Glutamatergic neuron (in vitro differentiated cells): ENCODE measurements around the gene PRR7. TPM values are rescaled to one million over a fixed set of nuclear protein-coding genes. Genes with fewer than 3 reads are reported as not detected.
A peak's percentile ranks its signal among the peaks of the same experiment; 100 is the strongest.

Source experiments
- DNase-seq: peaks from one replicate; pipeline ENCODE4 v3.0.0; 2022
- H3K27ac Mint-ChIP-seq: one replicate; pipeline ENCODE4 v1.8.0; 2020; ENCODE audit warnings: mild to moderate bottlenecking, mixed read lengths, inconsistent platforms; ENCODE audit not compliant: unreplicated experiment
- H3K27me3 Mint-ChIP-seq: one replicate; pipeline ENCODE4 v1.8.0; 2020; ENCODE audit warnings: mild to moderate bottlenecking, moderate library complexity, mixed read lengths, inconsistent platforms; ENCODE audit not compliant: unreplicated experiment
- H3K36me3 Mint-ChIP-seq: one replicate; pipeline ENCODE4 v1.8.0; 2020; ENCODE audit warnings: mild to moderate bottlenecking, mixed read lengths, inconsistent platforms; ENCODE audit not compliant: unreplicated experiment
- H3K4me1 Mint-ChIP-seq: one replicate; pipeline ENCODE4 v1.8.0; 2020; ENCODE audit warnings: mild to moderate bottlenecking, low read depth, mixed read lengths, inconsistent platforms; ENCODE audit not compliant: unreplicated experiment
- H3K4me3 Mint-ChIP-seq: one replicate; pipeline ENCODE4 v1.8.0; 2020; ENCODE audit warnings: mild to moderate bottlenecking, mixed read lengths, inconsistent platforms; ENCODE audit not compliant: unreplicated experiment
- H3K9me3 Mint-ChIP-seq: one replicate; pipeline ENCODE4 v1.8.0; 2020; ENCODE audit warnings: mild to moderate bottlenecking, moderate library complexity, mixed read lengths, inconsistent platforms; ENCODE audit not compliant: unreplicated experiment
- total RNA-seq: library from RNA; stranded (reverse); fragmentation: NEBNext Ultra II Directional; extraction: Animal tissue kit (Norgen Biotek cat#: 25700); gene quantifications from one replicate; pipeline ENCODE4 v1.2.1, GENCODE V29; 2021; ENCODE audit not compliant: unreplicated experiment
- TF ChIP-seq, protein P1 (sequence below): fragments of 200-600 bp; sonication (generic); IDR thresholded peaks from one replicate; pipeline ENCODE4 v1.5.0; 2021; ENCODE audit not compliant: partially characterized antibody, unreplicated experiment

Gene PRR7
- total RNA-seq, 1 donor from 2014 or later, result 4.1 TPM

GRCh38 chr5:177455036-177455660 lies 8.5 kb downstream of the PRR7 start:
- TF ChIP-seq, protein P1, sequence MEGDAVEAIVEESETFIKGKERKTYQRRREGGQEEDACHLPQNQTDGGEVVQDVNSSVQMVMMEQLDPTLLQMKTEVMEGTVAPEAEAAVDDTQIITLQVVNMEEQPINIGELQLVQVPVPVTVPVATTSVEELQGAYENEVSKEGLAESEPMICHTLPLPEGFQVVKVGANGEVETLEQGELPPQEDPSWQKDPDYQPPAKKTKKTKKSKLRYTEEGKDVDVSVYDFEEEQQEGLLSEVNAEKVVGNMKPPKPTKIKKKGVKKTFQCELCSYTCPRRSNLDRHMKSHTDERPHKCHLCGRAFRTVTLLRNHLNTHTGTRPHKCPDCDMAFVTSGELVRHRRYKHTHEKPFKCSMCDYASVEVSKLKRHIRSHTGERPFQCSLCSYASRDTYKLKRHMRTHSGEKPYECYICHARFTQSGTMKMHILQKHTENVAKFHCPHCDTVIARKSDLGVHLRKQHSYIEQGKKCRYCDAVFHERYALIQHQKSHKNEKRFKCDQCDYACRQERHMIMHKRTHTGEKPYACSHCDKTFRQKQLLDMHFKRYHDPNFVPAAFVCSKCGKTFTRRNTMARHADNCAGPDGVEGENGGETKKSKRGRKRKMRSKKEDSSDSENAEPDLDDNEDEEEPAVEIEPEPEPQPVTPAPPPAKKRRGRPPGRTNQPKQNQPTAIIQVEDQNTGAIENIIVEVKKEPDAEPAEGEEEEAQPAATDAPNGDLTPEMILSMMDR, result peak; percentile 83
- no peaks in the 10 kb centered on the region for H3K36me3 Mint-ChIP-seq
- H3K4me3 Mint-ChIP-seq, result peak overlapping the region; percentile 59
- no peak overlapping the region for H3K27ac Mint-ChIP-seq
- peaks cover 33% of the 10 kb centered on the region for H3K9me3 Mint-ChIP-seq
- H3K4me1 Mint-ChIP-seq, result peaks cover 11% of the 10 kb centered on the region
- DNase-seq, result peak; percentile 92
- peaks cover 37% of the 10 kb centered on the region for H3K27me3 Mint-ChIP-seq

DNA sequence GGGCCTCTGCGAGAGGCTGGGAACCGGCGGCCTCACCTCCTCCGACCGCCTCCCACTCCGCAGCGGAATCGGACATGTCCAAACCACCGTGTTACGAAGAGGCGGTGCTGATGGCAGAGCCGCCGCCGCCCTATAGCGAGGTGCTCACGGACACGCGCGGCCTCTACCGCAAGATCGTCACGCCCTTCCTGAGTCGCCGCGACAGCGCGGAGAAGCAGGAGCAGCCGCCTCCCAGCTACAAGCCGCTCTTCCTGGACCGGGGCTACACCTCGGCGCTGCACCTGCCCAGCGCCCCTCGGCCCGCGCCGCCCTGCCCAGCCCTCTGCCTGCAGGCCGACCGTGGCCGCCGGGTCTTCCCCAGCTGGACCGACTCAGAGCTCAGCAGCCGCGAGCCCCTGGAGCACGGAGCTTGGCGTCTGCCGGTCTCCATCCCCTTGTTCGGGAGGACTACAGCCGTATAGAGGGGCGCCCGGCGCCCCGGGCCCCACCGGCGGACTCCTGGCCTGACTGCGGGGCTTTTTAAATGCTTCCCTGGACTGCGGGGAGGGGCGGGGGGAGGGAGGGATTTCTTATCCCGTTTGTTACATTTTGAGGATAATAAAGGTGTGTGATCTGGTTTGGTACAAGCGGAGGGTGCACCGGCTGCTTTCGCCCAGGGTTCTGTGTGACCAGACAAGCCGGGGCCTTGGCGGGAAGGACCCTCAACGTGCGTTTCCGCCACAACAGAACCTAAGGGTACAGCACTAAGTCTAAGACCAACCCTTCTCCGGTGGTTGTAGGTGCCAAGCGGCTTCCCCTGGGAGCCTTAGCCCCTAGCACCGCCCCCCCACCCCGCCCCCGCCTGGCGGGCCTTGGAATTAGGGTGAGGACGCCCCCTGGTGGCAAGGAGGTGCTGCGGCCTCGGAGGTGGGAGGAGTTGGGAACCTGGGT lies 9.3 kb downstream of the PRR7 start:
- peak overlapping the region; percentile 85 for H3K4me3 Mint-ChIP-seq
- H3K9me3 Mint-ChIP-seq, result peaks cover 36% of the 10 kb centered on the region
- DNase-seq, result peak; percentile 95
- H3K36me3 Mint-ChIP-seq, result no peaks in the 10 kb centered on the region
- peaks cover 36% of the 10 kb centered on the region for H3K27me3 Mint-ChIP-seq
- peak overlapping the region; percentile 89 for H3K27ac Mint-ChIP-seq
- H3K4me1 Mint-ChIP-seq, result peaks cover 11% of the 10 kb centered on the region
- TF ChIP-seq, protein P1, result peak; percentile 95

GRCh38 chr5:177456591-177456964 lies 10.0 kb downstream of the PRR7 start:
- no peak for DNase-seq

DNA sequence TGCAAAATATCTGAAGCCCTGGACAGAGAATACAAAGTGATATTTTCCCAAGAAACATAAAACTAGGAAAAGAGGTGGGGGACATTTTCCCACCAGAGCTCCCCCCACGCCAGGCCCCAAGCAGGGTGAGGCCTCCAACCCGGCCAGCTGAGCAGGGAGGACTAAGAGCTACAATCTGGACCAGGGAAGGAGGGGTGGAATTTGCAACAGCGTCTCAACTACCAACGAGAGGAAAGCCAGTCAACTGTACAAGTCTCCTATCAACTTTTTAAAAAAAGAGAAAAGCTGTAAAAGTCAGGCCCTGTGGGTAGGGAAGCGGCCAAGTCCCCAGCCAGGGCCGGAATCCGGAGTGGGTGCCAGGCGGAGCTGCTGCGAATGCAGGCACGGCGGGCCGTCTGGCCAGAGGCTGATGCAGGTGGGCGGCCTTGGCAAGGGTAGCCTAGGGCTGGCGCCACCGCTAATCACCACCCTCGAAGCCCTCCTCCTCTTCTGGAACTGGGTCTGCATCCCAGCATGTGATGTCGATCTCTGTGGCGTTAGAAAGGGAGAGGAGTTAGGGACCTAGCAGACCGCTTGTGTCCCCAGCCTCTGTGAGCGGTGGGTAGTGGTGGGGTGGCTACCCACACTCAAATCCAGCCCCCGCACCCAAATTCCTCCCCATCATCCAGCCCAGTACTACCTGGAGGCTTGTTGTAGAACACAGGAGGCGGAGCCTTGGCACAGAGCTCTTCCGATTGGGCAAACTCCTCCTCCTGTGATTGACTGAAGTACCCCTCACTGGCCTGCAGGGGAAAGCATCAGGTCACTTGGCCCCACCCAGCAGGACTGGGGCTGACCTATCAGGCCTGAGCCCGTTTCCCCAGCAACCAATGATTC lies 10.6 kb downstream of the PRR7 start:
- Mint-ChIP-seq H3K27ac (peak overlapping the region; percentile 88), H3K4me3 (peak overlapping the region; percentile 88), H3K27me3 (peaks cover 41% of the 10 kb centered on the region), H3K9me3 (peaks cover 38% of the 10 kb centered on the region), H3K36me3 (peaks cover 5% of the 10 kb centered on the region), H3K4me1 (peaks cover 17% of the 10 kb centered on the region)
- peak; percentile 87 for DNase-seq
- TF ChIP-seq, protein P1, result peak; percentile 80

More at GRCh38 chr5:177456591-177456964, 10.0 kb downstream of the PRR7 start:
- Mint-ChIP-seq H3K36me3 (peaks cover 3% of the 10 kb centered on the region), H3K27ac (peak overlapping the region; percentile 89), H3K4me1 (peaks cover 15% of the 10 kb centered on the region), H3K9me3 (peaks cover 38% of the 10 kb centered on the region), H3K4me3 (peak overlapping the region; percentile 85), H3K27me3 (peaks cover 40% of the 10 kb centered on the region)
- TF ChIP-seq, protein P1, result peak; percentile 44
